Neural progenitor cell (in vitro differentiated cells): Measurements from ENCODE around the gene DIS3L2. TPM values are rescaled to one million over a fixed set of nuclear protein-coding genes. Genes with fewer than 3 reads are reported as not detected.

Source experiments
- DNase-seq: peaks from one replicate; pipeline ENCODE4 v3.0.0-alpha.2; 2016; ENCODE audit warnings: low spot score
- H2AFZ ChIP-seq: fragments of 200-600 bp; sonication (generic); replicated peaks from 2 replicates; pipeline ENCODE4 v1.6.1; 2016; ENCODE audit warnings: antibody characterized with exemption
- H3F3A ChIP-seq: fragments of 200-600 bp; sonication (generic); 2 replicates; pipeline ENCODE4 v1.6.1; 2016; ENCODE audit warnings: antibody characterized with exemption, low read depth
- H3K27ac ChIP-seq: fragments of 200-600 bp; sonication (generic); 2 replicates; pipeline ENCODE4 v1.5.1; 2016; ENCODE audit warnings: mild to moderate bottlenecking
- H3K27me3 ChIP-seq: fragments of 200-600 bp; sonication (generic); 2 replicates; pipeline ENCODE4 v1.6.1; 2016; ENCODE audit warnings: mild to moderate bottlenecking, moderate library complexity
- H3K36me3 ChIP-seq: fragments of 200-600 bp; sonication (generic); 2 replicates; pipeline ENCODE4 v1.5.1; 2016
- H3K4me1 ChIP-seq: fragments of 200-600 bp; sonication (generic); 2 replicates; pipeline ENCODE4 v1.6.1; 2016; ENCODE audit warnings: mixed run types
- H3K4me2 ChIP-seq: fragments of 200-600 bp; sonication (generic); 2 replicates; pipeline ENCODE4 v1.6.1; 2016
- H3K4me3 ChIP-seq: fragments of 200-600 bp; sonication (generic); 2 replicates; pipeline ENCODE4 v1.5.1; 2016
- H3K79me2 ChIP-seq: fragments of 200-600 bp; sonication (generic); 2 replicates; pipeline ENCODE4 v1.6.1; 2016; ENCODE audit warnings: low read depth
- H3K9ac ChIP-seq: fragments of 200-600 bp; sonication (generic); 2 replicates; pipeline ENCODE4 v1.6.1; 2016
- H3K9me3 ChIP-seq: fragments of 200-600 bp; sonication (generic); 2 replicates; pipeline ENCODE4 v1.5.1; 2016; ENCODE audit warnings: low read depth
- H4K20me1 ChIP-seq: fragments of 200-600 bp; sonication (generic); 2 replicates; pipeline ENCODE4 v1.6.1; 2016; ENCODE audit warnings: low read depth
- H3K27ac Mint-ChIP-seq: 3 replicates; pipeline ENCODE4 v1.8.0; 2021; ENCODE audit warnings: mixed read lengths
- H3K27me3 Mint-ChIP-seq: 2 replicates; pipeline ENCODE4 v1.8.0; 2022; ENCODE audit warnings: low read depth, mild to moderate bottlenecking, inconsistent platforms, moderate library complexity, mixed read lengths; ENCODE audit not compliant: insufficient read depth
- H3K36me3 Mint-ChIP-seq: 3 replicates; pipeline ENCODE4 v1.8.0; 2021; ENCODE audit warnings: mixed read lengths
- H3K4me1 Mint-ChIP-seq: 3 replicates; pipeline ENCODE4 v1.8.0; 2021; ENCODE audit warnings: mixed read lengths
- H3K4me3 Mint-ChIP-seq: 3 replicates; pipeline ENCODE4 v1.8.0; 2021; ENCODE audit warnings: mild to moderate bottlenecking, moderate library complexity, mixed read lengths
- H3K9me3 Mint-ChIP-seq: 3 replicates; pipeline ENCODE4 v1.8.0; 2020; ENCODE audit warnings: mixed read lengths
- EZH2 ChIP-seq: fragments of 200-600 bp; sonication (generic); IDR thresholded peaks from 2 replicates; pipeline ENCODE4 v1.6.1; 2017; ENCODE audit warnings: antibody characterized with exemption, mild to moderate bottlenecking, moderate library complexity
- EZH2phosphoT487 ChIP-seq: fragments of 200-600 bp; sonication (generic); IDR thresholded peaks from 2 replicates; pipeline ENCODE4 v1.6.1; 2017; ENCODE audit warnings: antibody characterized with exemption
- total RNA-seq: library from RNA; depleted of rRNA; stranded (reverse); fragments of >200 nt; gene quantifications from 2 replicates; pipeline ENCODE4 v1.2.3, GENCODE V29; 2015; ENCODE audit warnings: low replicate concordance
- TF ChIP-seq, protein P1 (sequence below): fragments of 200-600 bp; sonication (generic); IDR thresholded peaks from 2 replicates; pipeline ENCODE4 v1.5.1; 2017; ENCODE audit warnings: antibody characterized with exemption, mild to moderate bottlenecking

DIS3L2 gene
- total RNA-seq, 1 donor from 2014 or later = 23.2 TPM

DNA sequence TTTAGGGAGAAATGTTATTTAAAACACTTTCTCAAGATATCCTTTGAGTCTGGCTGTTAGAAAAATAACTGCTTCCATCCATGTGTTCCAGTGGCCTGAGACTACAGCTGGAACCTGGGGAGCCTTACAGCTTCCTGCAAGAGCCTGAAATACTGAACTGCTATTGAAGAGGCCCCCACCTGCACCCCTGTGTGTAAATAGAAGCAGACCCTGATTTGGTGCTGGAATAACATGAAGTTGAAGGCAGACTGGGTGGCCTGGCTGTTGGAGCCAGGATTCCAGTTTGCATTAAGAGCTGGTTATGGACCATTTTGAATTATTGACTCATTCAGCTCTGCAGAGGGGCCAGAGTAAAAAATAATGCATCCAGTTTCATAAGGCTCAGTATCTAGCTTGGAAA lies 61.9 kb downstream of the DIS3L2 start:
- Histone ChIP-seq H3K4me1 (no peaks in the 10 kb centered on the region), H3K27ac (no peak overlapping the region), H3K27me3 (no peaks in the 10 kb centered on the region), H3K79me2 (no peaks in the 10 kb centered on the region), H2AFZ (no peak overlapping the region), H3F3A (peaks cover 7% of the 10 kb centered on the region), H3K4me3 (no peak overlapping the region), H4K20me1 (no peaks in the 10 kb centered on the region), H3K4me2 (no peak overlapping the region), H3K36me3 (no peaks in the 10 kb centered on the region), H3K9me3 (no peaks in the 10 kb centered on the region), H3K9ac (no peak overlapping the region)
- no peak for DNase-seq
- H3K4me1 Mint-ChIP-seq = no peaks in the 10 kb centered on the region
- H3K9me3 Mint-ChIP-seq = no peaks in the 10 kb centered on the region
- peaks cover 4% of the 10 kb centered on the region for H3K36me3 Mint-ChIP-seq
- no peak overlapping the region for H3K27ac Mint-ChIP-seq
- H3K27me3 Mint-ChIP-seq = peaks cover 2% of the 10 kb centered on the region
- no peak overlapping the region for H3K4me3 Mint-ChIP-seq
- TF ChIP-seq EZH2 = no peak
- TF ChIP-seq, protein P1, sequence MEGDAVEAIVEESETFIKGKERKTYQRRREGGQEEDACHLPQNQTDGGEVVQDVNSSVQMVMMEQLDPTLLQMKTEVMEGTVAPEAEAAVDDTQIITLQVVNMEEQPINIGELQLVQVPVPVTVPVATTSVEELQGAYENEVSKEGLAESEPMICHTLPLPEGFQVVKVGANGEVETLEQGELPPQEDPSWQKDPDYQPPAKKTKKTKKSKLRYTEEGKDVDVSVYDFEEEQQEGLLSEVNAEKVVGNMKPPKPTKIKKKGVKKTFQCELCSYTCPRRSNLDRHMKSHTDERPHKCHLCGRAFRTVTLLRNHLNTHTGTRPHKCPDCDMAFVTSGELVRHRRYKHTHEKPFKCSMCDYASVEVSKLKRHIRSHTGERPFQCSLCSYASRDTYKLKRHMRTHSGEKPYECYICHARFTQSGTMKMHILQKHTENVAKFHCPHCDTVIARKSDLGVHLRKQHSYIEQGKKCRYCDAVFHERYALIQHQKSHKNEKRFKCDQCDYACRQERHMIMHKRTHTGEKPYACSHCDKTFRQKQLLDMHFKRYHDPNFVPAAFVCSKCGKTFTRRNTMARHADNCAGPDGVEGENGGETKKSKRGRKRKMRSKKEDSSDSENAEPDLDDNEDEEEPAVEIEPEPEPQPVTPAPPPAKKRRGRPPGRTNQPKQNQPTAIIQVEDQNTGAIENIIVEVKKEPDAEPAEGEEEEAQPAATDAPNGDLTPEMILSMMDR = no peak
- TF ChIP-seq EZH2phosphoT487 = no peak

DNA sequence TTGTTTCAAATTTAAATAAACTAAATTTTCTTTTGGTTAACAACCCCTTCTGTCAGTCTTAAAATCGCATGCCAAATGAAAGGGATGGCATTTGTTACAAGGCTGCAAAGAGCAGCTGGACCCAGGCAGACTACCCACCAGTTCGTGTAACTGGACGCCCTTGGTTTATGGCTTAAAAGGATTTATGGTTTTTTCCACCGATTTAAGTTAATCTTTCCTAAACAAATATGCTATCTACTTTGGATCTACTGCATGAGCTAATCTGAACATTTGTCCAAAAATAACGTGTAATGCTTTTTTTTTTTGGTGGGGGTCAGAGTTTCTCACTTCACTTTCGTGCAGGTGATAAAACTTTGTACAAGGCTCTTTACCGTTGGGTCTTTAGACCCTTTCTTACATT lies 62.9 kb downstream of the DIS3L2 start:
- Mint-ChIP-seq H3K4me1 (peaks cover 4% of the 10 kb centered on the region), H3K27ac (no peak overlapping the region), H3K27me3 (no peaks in the 10 kb centered on the region), H3K9me3 (no peaks in the 10 kb centered on the region), H3K4me3 (no peak overlapping the region), H3K36me3 (peaks cover 7% of the 10 kb centered on the region)
- H3K9ac ChIP-seq = no peak overlapping the region
- H2AFZ ChIP-seq = no peak overlapping the region
- no peak overlapping the region for H3K4me2 ChIP-seq
- no peaks in the 10 kb centered on the region for H3K4me1 ChIP-seq
- H3K4me3 ChIP-seq = no peak overlapping the region
- H3K9me3 ChIP-seq = no peaks in the 10 kb centered on the region
- peaks cover 7% of the 10 kb centered on the region for H3F3A ChIP-seq
- no peaks in the 10 kb centered on the region for H3K36me3 ChIP-seq
- no peaks in the 10 kb centered on the region for H3K27me3 ChIP-seq
- no peak for DNase-seq
- H4K20me1 ChIP-seq = no peaks in the 10 kb centered on the region
- H3K79me2 ChIP-seq = no peaks in the 10 kb centered on the region
- TF ChIP-seq EZH2 (no peak), EZH2phosphoT487 (no peak)
- TF ChIP-seq, protein P1 = no peak
- no peak overlapping the region for H3K27ac ChIP-seq

DNA sequence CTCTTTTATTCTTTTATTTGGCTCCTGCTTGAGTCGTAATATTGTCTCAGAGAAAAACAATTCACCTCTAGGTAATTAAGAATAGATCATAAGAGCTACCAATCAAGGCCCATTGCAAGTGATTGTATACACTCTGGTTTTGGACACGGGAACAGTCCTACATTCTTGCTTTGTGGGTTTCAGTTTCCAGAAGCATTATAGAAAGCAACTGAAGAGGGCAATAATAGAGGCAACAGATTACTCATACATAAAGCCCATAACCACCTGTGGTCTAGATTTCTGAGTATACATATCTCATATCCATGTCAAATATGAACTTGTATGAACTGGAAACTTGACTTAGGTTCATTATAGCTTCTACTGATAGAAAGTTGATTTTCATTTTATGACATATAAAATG lies 65.4 kb downstream of the DIS3L2 start:
- Histone ChIP-seq H2AFZ (no peak overlapping the region), H3K4me3 (no peak overlapping the region), H3K27ac (no peak overlapping the region), H3K9me3 (no peaks in the 10 kb centered on the region), H3K79me2 (no peaks in the 10 kb centered on the region), H3K27me3 (no peaks in the 10 kb centered on the region), H3K36me3 (no peaks in the 10 kb centered on the region), H3K4me2 (no peak overlapping the region), H3K4me1 (no peaks in the 10 kb centered on the region), H4K20me1 (no peaks in the 10 kb centered on the region), H3F3A (peaks cover 11% of the 10 kb centered on the region), H3K9ac (no peak overlapping the region)
- Mint-ChIP-seq H3K4me3 (no peak overlapping the region), H3K27ac (no peak overlapping the region), H3K4me1 (peaks cover 5% of the 10 kb centered on the region), H3K27me3 (no peaks in the 10 kb centered on the region), H3K9me3 (peaks cover under 1% of the 10 kb centered on the region), H3K36me3 (peaks cover 22% of the 10 kb centered on the region)
- no peak for DNase-seq
- TF ChIP-seq, protein P1 = no peak
- no peak for TF ChIP-seq EZH2phosphoT487
- no peak for TF ChIP-seq EZH2
